Breast epithelium (tissue), 3 donors: ENCODE results near the gene SASH3.
"Not testable (repeated sequence)": the region's sequence is repeated elsewhere in the genome, so short reads cannot be mapped to it uniquely, and the experiment has no call there.

Experiments
- POLR2A ChIP-seq: fragments of 450-650 bp; IDR thresholded peaks from one replicate; pipeline ENCODE4 v1.6.1; 2016; ENCODE audit warnings: antibody characterized with exemption, mild to moderate bottlenecking, moderate library complexity
- TF ChIP-seq, protein P1 (sequence below), 3 donors: fragments of 450-650 bp; IDR thresholded peaks; one replicate each; pipeline ENCODE4 v1.5.1; 2016 to 2017; ENCODE audit warnings: antibody characterized with exemption in 3 of 3, mild to moderate bottlenecking in 3 of 3, moderate library complexity in 3 of 3

DNA sequence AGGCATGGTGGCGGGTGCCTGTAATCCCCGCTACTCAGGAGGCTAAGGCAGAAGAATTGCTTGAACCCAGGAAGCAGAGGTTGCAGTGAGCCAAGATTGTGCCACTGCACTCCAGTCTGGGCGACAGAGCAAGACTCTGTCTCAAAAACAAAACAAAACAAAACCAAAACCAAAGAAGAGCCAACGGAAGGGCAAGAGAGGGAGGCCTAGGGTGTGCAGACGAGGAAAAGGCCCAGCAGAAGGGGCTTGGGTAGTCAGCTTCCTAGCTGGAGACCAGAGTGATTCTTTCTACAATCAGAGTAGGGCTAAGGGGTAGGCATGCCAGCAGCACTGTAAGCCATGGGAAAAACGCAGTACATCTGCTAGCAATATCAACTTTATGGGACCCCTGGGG lies 37.0 kb upstream of the SASH3 start:
- TF ChIP-seq, protein P1, sequence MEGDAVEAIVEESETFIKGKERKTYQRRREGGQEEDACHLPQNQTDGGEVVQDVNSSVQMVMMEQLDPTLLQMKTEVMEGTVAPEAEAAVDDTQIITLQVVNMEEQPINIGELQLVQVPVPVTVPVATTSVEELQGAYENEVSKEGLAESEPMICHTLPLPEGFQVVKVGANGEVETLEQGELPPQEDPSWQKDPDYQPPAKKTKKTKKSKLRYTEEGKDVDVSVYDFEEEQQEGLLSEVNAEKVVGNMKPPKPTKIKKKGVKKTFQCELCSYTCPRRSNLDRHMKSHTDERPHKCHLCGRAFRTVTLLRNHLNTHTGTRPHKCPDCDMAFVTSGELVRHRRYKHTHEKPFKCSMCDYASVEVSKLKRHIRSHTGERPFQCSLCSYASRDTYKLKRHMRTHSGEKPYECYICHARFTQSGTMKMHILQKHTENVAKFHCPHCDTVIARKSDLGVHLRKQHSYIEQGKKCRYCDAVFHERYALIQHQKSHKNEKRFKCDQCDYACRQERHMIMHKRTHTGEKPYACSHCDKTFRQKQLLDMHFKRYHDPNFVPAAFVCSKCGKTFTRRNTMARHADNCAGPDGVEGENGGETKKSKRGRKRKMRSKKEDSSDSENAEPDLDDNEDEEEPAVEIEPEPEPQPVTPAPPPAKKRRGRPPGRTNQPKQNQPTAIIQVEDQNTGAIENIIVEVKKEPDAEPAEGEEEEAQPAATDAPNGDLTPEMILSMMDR (IDR thresholded peaks at IDR 0.05): not testable (repeated sequence)
- TF ChIP-seq POLR2A: not testable (repeated sequence)
